HG02623 (cell line): Measurements from ENCODE around the gene RGS19.

Experiments used
- ATAC-seq: cut with Tn5 transposase; IDR thresholded peaks from one replicate; pipeline ENCODE4 v1.9.1; 2021; ENCODE audit warnings: moderate library complexity; ENCODE audit not compliant: unreplicated experiment

The RGS19 gene

DNA sequence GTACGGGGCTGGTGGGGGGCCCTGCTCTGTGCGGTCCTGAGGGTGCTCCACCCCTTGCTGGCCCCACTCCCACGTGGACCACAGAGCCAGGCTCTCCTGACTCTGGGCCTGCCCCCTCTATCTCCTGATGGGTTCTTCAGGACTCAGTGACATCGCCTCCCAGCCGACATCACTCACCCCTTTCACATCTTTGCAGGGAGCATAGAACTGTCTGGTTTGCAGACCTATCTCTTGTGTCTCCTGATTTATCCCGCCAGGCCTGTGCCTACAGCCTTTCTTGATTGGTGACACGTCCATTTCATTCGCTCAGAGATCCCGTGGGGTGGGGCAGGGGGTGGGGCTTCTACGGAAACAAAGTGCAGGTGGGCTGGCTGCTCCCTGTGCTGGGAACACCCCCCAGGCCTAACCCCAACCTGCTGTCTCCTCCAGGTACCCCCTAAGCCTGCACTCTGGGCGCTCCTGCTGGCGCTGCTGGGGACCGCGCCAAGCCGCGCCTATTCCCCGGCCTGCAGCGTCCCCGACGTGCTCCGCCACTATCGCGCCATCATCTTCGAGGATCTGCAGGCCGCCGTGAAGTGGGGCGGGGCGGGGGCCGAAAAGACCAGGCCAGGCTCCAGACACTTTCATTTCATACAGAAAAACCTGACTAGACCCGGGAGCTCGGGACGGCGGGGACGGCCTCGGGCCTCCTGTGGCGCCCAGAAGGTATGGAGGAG is 41.7 kb downstream of the RGS19 start:
- ATAC-seq = no peak

DNA sequence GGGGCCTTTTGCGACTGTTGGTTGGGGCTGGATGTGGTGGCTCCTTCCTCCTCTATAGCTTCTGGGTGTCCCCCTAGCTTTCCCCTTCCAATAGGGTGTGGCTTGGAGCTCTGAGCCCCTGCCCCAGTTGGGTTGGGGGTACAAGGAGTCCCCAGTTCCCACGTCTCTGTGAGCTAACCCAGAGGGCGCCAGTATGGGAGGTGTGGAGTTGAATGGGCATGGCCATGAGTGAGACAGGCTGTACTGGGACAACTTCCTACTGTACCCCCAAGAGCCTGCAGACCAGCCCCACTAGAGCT is 42.2 kb downstream of the RGS19 start:
- ATAC-seq = no peak

DNA sequence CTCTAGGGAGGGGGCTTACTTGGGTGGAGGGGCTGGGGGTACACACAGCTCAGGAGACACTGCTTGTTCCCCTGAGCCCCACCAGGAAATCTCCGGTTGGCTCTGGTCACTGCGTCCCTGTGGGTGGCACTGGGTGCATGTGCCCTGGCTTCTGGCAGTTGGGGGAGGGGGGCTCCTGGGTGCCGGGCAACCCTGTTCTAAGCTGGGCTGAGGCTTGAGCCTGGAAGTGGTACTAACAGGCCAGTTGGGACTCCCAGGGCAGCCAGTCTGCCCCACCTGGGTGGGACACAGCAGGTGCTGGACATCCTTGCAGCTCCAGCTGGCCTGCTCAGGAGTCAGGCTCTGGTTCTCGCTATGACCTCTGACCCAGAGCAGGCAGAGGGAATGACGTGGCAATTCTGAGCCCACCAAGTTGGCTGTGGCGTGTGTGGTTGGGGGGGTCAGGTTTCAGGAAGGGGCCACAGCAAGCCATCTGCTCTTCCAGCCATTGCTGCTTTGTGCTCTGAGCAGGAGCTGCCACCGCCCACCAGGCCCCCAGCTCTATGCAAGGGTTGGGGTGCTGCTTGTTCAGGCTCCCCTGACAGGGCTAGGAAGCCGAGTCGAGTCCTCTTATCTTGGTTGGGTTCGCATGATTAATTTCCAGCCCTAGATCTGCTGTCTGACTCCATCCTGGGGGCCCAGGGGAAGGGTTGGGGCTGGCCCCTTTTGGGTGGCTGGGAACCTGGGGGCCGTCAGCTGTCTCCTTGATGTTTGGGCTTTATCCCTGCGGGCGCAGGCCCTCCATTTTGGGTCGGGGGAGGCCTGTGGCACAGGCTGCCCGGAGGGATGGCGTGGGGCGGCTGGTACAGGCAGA is 42.7 kb downstream of the RGS19 start:
- ATAC-seq = no peak

DNA sequence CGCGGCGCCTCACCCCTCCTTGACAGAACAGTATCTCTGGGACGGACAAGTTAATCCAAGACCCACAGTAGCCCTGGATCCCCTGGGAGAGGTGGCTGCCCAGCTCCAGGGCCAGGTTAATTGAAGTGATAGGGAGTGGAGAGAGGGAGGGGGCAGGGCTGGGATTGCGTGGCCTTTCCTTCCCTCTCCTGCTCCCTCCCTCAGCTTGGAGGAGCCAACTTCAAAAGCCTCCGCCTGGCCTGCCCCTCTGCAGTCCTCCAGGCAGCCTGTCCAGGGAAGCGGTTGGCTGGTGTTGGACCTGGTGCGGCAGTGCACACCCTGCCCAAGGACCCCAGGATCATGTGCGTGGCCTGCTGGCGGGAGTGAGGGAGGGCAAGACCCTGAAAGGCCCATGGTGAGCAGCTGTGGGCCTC is 43.4 kb downstream of the RGS19 start, which contains the start of gene C20orf204:
TSS of gene C20orf204 (plus strand) at position 250 of the 413 bp plus-strand sequence. CDS start at position 392, 142 bp downstream.
- ATAC-seq = no peak

DNA sequence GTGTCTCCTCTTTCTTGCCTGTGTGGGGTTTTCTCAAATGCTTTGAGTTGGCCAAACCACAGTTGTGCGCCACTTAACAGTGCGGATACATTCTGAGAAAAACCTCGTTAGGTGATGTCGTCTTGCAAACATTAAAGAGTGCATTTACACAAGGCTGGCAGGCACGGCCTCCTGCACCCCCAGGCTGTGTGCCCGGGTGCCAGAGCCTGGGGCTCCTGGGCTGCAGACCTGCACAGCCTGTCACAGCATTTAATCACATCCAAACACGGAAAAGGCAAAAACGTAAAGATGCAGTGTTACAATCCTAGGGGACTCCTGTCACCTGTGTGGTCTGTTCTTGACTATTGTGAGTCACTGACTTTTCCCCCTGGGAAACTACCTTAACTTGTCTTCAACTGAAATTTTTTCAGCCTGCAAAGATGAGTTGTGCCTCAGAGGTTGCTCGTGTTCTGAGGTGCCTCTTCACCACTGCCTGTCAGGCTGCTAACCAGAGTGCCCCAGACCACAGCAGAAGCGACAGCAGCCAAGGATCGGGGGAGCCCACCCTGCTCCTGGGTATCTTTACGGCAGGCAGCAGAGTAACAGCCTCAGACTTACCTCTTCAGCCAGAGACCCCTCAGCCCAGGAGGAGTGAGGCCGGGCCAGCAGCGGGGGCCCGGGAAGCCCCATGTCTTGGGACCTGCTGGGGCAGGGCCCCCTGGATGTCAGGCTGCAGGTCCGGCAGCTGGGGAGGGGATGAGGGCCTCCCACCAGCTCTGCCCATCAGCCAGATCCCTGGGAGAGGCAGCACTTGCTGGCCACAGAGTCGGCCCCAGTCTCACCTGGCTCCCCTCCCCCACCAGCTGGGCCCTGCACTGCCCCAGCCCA is 44.0 kb downstream of the RGS19 start:
- ATAC-seq = no peak

DNA sequence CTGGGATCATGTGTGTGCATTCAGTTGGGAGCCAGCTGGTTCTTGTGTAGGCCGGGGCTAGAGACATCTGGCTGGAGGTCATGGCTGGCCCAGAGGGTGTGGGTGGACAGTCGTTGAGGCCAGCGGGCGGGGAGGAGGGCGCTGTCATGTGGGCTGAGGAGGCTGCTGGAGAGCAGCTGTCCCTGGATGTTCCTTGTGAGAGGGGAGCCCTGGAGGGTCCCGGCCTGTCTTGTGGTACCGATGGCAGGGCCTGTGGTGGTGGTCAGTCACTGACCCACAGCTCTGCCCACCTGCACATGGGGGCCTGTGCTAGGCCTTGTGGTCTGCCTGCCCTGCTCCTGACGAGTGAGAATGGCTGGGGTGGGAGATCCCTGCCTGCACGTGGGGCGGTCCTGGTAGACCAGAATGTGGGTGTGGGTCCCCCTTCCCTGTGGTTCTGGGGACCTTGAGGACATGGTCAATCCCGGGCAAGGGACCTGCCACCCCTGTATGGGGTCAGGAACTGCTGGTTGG is 45.3 kb downstream of the RGS19 start:
- ATAC-seq = no peak

DNA sequence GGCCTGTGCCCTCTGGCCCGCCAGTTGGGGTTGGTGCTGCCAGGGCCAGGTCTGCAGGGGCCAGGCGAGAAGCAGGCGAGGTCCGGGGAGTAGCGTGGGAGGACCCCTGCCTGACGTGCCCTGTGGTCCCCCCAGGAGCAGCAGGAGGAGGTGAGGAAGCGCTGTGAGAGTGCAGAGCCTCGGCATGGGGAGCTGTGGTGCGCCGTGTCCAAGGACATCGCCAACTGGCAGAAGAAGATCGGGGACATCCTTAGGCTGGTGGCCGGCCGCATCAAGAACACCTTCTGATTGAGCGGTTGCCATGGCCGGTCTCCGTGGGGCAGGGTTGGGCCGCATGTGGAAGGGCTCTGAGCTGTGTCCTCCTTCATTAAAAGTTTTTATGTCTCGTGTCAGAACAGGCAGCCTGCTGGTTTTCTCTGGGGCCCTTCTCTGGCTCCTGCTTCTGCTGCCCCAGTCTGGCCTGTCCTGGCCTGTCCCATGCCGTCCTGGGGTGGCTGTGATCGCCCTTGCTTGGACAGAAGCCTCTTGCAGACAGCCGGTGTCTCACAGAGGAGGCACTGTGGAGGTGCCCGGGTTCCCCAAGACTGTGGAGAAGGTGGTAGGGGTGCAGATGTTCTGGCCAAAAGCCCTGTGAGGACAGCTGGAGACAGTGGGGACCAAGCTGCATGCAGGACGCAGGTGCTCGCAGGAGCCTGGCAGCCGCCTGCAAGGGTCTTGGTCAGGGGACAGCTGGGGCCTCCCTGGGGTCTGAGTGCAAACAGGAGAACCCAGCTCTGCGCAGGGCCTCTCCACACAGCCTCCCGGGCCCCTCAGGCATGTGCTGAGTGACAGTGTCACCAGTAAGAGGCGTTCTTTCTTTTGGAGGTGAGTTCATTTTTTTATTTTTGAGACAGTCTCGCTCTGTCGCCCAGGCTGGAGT is 46.4 kb downstream of the RGS19 start:
- no peak for ATAC-seq

DNA sequence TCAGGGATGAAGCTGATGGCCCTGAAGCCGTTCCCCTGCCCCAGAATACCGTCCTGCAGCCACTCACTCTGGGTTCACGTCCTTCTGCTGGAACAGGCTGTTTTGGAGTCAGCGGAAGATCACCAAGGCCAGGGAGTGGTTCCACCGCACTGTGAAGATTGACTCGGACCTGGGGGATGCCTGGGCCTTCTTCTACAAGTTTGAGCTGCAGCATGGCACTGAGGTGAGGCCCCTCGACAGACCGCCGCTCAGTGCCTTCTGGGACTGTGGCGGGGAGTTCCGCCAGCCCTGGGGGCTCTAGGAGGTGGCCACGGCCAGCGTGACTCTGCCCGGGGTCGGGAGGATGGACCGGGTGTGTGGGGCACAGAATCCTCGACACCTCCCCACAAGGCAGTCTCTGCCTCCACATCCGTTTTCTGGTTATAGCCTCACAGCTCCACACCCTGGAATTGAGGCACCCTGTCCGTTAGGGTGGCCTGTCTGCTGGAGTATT is 47.5 kb downstream of the RGS19 start:
- no peak for ATAC-seq

DNA sequence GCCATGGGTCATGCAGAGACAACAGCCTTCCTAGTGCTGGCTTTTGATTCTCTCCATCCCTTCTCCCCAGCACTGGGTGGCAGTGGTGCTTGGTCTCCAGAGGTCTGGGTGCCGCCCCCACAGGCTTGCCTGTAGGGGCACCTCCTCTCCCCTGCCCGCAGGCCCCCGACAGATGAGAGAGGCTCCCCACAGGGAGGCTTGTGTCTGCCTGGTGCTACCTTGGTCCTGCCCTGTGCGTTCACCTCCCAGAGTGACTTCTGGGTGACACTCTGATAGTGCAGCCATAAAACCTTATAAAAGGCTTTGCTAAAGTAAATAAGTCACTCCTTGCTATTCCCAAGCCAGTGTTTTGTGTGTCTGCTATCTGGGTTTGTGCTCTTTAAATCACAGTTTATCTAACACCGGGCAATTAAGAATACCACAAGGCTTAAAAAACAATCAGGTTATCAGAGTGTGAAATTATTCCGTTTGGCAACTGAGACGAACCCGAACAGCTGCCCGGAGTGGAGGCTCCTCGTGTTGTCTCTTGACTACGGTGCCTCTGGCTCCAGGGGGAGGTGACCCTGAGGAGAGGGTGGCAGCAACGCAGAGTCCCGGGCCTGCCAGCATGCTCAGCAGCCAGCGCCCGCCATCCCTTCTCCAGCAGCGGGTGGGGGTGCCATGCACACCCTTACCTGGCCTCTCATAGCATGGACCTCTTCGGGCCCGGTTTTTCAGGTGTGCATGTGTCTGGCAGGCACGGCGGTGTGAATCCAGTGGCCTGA is 48.8 kb downstream of the RGS19 start:
- ATAC-seq = no peak

DNA sequence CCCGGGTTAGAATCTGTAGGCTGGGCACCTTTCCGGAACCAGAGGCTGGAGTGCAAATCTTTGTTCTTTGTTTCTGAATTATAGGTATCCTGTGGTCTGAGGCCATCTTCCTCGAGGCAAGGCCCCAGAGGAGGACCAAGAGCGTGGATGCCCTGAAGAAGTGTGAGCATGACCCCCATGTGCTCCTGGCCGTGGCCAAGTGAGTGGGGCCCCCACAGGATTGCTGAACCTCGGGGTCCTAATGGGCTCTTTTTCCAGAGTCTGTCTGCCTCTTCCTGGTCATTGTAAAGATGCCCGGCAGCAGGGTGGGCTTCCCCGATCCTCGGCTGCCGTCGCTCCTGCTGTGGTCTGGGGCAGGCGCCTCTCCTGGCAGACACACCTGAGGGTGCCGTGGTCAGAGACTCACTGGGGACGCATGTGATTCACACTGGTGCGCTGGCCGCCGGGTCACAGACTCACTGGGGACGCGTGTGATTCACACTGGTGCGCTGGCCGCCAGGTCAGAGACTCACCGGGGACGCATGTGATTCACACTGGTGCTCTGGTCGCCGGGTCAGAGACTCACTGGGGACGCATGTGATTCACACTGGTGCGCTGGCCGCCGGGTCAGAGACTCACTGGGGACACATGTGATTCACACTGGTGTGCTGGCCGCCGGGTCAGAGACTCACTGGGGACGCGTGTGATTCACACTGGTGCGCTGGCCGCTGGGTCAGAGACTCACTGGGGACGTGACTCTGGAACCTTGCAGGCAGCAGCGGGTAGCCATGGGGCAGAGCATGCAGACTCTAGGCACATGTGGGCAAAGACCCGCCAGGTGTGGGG is 49.8 kb downstream of the RGS19 start:
- no peak for ATAC-seq

DNA sequence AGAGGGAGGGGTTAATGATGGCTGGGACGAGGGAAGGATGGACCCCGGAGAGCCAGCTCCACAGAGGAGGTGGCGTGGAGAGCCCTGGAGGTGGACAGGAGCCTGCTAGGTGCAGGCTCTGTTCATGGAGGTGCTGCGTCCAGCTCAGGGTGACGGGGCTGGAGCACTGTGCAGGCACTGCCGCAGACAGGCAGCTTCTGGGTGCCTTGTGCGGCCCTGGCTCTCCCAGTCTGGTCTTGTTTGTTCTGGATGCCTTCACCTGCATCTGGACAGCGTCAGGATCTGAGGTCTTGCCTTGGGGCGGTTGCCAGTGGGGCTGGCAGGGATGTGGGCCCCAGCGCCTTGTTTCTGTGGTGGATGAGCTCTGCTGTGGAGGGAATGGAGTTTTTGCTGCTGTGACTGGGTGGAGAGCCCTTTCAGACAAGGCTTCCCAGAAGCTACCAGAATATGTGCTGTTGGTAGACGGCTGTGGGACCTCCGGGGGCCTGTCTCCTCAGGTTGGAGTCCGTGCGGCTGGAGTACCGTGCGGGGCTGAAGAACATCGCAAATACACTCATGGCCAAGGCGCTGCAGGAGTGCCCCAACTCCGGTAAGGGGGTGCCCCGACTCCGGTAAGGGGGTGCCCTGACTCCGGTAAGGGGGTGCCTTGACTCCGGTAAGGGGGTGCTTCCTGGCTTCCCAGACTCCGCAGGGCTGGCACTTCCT is 51.2 kb downstream of the RGS19 start:
- no peak for ATAC-seq

DNA sequence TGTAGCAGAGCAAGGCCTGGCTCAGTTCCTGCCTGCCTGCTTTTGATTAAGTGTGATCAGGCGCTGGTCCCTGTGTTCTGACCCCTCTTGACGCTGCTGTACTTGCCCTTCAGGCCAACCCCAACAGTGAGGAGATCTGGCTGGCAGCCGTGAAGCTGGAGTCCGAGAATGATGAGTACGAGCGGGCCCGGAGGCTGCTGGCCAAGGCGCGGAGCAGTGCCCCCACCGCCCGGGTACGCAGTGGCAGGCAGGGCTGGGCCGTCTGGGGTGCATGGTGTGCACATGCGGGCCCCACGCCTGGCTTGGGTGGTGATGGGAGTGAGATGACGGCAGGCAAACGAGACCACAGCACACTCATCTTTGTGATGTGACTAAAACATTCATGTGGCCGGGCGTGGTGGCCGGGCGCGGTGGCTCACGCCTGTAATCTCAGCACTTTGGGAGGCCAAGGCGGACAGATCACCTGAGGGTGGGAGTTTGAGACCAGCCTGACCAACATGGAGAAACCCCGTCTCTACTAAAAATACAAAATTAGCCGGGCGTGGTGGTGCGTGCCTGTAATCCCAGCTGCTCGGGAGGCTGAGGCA is 53.4 kb downstream of the RGS19 start:
- no peak for ATAC-seq

DNA sequence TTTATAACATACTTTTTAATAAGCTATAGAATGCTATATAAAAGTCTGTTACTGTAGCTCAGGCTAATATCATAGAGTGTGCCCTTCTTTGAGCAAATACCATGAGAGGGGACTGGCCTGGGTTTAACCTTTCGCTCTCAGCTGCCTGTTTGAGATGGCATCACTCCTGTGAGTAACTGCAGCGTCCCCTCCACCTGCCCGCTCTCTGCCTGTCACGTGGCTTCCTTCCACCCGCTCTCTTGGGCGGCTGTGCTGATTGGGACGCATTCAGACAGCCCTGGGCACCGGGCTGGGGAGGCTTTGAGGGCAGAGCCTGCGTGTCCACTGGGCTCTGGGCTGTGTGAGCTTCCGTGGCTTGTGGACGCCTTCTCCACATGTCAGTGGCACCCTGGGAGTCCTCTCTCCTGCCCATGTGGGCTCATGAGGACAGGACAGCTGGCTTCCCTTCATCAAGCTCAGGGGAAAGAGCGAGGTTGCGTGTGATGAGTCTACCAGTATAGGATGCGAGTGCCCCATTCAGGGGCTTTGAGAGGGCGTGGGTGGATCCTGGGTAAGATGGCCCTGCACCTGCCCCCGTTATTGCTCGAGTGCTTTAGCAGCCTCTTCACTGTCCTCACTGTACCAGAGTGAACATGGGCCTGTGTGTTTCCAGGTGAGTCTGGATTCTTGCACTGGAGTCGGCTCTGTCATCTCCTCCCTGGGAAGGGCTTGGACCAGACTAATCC is 54.1 kb downstream of the RGS19 start:
- ATAC-seq = no peak

DNA sequence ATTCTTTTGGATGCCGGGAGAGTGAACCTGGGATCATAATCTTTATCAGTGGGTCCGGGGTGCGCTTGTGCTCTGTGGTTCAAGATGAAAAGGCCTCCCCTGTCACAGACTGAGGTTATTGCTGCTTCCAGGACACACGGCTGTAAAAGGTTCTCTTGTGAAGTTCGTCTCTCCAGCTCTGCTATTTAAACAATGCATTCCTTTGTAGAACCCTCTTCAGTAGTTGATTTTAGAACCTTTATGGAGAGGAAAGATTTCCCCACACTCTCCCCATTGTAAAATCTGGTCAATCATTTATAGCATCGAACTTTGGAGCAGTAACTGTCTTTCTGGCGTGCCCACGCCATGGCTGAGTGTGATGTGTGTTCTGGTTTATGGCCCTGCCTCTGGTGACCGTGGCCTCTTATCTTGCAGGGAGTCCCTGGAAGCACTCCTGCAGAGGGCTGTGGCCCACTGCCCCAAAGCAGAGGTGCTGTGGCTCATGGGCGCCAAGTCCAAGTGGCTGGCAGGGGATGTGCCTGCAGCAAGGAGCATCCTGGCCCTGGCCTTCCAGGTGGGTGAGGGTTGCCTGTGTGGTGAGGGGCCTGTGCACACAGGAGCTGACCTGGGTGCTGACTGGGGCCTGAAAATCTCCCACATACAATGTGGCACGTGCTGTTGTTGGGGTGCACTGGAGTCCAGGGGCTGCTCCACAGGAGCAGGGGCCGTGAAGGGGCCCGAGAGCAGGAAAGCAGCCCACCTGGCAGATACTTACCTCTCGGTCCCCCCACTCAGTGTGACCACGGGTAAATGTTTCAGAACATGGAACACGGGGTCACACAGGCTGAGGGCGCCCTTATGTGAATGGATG is 55.0 kb downstream of the RGS19 start:
- ATAC-seq = no peak

DNA sequence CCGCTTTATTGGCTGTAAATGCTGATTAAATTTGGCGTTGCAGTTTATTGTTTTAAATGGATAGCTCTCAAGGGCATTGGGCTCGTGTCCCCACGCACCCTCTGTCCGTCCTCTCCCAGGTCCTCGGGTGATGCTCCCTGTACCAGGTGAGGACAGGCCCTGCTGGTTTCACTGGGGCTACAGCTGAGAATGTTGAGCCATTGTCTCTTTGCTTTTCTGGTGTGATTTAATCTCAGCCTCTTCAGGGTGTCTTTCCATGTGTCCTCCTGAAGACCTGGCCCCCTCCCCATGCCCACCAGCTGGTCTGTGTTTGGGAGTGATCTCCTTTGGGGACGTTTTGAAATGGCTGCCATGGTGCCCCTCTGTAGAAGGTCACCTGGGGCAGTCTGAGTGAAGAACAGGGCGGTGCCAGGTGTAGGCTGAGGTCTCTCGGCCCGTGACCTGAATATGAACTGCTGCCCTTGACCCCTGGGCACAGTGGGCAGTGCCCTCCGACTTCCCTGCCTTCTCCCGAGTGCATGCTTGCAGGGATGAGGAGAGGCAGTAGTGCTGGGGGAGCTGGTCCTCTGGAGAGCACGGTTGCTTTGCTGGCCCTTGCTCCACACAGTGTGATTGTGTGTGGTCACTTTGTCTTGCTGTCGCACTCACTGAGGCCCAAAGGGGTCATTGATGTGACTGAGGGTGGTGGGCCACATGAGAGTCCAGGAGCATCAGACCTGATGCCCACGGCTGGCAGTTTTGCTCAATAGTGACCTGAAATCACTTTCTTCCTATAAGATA is 55.8 kb downstream of the RGS19 start:
- no peak for ATAC-seq
